VCaP (cell line): ENCODE data around the gene PDS5A.
"Not testable (repeated sequence)": the region's sequence is repeated elsewhere in the genome, so short reads cannot be mapped to it uniquely, and the experiment has no call there.

Experiments used
- H3K27ac ChIP-seq: fragments of 450-650 bp; 2 replicates; pipeline ENCODE4 v1.5.1; 2017
- CTCF ChIP-seq: fragments of 450-650 bp; conservative IDR thresholded peaks from 2 replicates; pipeline ENCODE4 v1.5.1; 2017; ENCODE audit warnings: mild to moderate bottlenecking, moderate library complexity

PDS5A gene

DNA sequence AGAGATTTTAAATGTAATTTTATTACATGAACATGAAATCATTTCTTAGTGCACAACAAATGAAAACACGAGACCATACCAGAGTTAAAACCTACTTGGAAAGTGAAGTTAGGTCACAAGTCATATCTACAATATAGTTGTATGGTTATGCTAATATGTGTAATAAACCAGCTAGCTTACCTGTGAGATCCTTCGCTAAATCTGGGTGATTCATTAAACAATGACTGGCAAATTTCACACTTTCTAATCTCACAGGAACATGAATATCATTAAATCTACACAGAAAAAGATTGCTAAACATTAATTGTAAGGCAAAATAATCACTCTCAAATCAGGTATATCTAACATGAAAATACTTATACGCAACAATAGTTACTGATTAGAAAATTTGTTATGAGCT lies 67.6 kb downstream of the PDS5A start:
- H3K27ac ChIP-seq = no peak overlapping the region
- no peak for TF ChIP-seq CTCF

- TF ChIP-seq CTCF = no peak
- H3K27ac ChIP-seq = no peak overlapping the region
These were observed 69.4 kb downstream of the PDS5A start for GRCh38 chr4:39908284-39908683.

DNA sequence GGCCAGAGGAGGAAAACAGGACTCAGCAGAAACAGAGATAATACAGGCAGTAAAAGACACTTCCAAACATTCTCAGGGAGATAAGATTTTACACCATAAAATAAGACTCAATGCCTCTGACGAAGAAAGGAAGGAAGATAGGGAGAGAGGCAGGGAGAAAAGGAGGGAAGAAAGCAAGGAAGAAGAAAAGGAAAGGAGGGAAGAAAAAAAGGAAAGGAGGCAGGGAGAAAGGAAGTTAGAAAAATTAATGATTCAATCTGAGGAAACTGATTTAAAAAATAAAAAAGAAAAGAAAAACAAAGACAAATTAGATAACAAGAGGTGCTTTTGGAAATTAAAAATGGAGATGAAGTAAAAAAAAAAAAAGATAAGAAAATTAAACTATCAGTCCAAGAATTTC lies 72.1 kb downstream of the PDS5A start:
- no peak for TF ChIP-seq CTCF
- H3K27ac ChIP-seq = no peak overlapping the region

DNA sequence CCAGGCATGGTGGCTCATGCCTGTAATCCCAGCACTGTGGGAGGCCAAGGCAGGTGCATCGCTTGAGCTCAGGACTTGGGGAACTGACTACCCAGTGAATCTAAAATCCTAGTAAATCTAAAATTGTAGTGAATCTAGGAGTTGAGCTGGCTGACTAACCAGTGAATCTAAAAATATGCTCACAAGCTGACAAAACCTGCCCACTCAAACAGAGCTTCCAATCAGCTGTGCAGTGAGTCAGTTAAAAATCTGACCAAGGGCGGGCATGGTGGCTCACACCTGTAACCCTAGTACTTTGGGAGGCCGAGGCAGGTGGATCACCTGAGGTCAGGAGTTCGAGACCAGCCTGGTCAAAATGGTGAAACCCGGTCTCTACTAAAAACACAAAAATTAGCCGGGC lies 72.7 kb downstream of the PDS5A start:
- not testable (repeated sequence) for H3K27ac ChIP-seq

DNA sequence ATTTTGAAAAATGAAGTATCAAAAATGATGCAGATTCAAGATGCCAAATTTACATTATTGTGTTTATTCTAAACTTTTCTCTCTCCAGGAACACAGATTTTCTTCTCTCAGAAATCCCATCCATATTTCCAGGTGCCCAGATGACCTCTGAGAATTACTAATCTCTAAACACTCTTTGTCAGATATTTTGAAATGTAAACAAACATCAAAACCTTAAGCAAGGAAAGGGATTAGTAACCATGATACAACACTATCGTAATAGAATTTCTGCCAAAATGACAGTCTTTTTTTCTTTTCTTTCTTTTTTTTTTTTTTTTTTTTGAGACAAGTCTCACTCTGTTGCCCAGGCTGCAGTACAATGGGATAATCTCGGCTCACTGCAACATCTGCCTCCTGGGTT lies 76.7 kb downstream of the PDS5A start:
- no peak for TF ChIP-seq CTCF
- H3K27ac ChIP-seq = no peak overlapping the region

GRCh38 chr4:39899291-39899690 lies 78.4 kb downstream of the PDS5A start:
- TF ChIP-seq CTCF = no peak

DNA sequence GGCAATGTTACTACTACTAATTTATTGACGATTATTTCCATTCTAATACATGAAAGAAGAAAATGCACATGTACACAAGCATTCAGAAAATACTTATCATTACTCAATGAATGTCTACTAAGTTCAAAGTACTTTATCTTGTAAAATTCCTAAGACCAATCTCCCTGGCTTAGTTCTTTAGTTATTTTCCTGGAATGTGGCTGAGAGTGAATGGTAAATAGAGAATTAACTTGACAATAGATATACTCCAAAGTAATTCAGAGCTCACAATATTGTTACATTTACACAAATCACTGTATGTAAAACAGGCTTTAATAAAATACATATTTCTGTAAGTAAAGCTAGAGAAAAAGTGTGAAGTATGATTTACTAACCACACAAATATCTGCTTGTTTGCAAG lies 79.7 kb downstream of the PDS5A start:
- TF ChIP-seq CTCF = no peak
- H3K27ac ChIP-seq = no peak overlapping the region

More at GRCh38 chr4:39899291-39899690, 78.4 kb downstream of the PDS5A start:
- H3K27ac ChIP-seq = no peak overlapping the region

- H3K27ac ChIP-seq = no peak overlapping the region
- no peak for TF ChIP-seq CTCF
These were observed 84.0 kb downstream of the PDS5A start for GRCh38 chr4:39893693-39894072.
